HS-5 (cell line): ENCODE results near the gene OR56A3.

Experiments used
- DNase-seq: peaks from one replicate; pipeline ENCODE4 v3.0.0-alpha.2; 2012; ENCODE audit warnings: low read depth

OR56A3 gene

DNA sequence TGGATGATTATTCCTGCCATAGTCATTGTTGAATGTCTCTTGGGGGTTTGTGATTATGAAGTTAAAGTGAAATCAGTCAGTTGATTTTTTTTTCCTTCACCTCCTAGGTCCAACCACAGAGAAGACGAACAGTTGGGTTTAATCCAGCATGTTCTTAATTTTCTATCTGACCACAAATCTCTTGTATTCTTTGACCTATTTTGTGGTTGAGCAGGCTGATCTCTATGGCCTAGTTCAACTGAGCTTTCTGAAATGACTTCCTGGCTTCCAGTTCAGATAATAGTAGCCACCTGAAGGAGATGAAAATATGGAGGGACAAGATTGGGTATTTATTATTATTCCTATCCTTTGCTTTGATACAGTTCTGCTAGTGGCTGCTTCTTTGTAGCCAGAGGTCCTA, 31.5 kb downstream of the OR56A3 start:
- DNase-seq: no peak

DNA sequence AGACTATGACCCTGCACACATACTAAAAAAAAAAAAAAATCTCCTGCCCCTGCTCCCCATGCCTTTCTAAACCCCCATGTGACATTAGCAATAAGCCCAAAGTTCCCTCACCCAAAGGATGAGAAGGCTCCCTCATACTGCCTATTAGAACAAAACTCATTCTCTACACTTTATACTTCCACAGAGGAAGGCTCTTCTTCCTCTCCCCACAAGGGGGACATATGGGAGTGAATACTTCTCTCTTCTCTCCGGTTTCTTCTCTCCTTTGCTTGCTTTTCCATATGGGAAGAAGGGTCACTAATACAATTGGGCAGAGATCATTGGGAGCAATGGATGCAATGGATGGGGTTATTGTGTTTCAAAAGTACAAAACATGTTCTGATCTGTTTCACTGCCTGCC, 41.4 kb downstream of the OR56A3 start:
- DNase-seq: no peak

DNA sequence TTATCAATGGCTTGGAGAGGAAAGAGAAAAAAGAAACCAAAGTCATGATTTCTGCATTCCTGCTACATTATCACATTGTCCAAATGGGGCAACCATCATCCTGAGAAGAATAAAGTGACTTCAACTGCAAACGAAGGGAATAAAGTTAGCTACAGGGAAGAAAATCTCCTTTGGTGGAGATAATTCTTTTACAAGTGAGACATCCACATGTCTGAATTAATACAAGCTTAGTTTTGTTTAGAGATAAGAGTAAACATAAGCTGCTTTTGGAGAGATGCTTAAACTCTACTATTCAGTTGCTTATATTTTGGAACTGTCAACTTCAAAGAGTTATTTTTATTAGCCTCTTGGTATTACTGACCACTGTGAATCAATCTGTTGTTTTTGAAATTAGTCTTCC, 44.8 kb downstream of the OR56A3 start, which contains the start of gene OR52L1:
Gene OR52L1 (minus strand): TSS at position 101 of the 400 bp plus-strand sequence. CDS start 55 bp downstream, at position 46.
- DNase-seq: no peak

DNA sequence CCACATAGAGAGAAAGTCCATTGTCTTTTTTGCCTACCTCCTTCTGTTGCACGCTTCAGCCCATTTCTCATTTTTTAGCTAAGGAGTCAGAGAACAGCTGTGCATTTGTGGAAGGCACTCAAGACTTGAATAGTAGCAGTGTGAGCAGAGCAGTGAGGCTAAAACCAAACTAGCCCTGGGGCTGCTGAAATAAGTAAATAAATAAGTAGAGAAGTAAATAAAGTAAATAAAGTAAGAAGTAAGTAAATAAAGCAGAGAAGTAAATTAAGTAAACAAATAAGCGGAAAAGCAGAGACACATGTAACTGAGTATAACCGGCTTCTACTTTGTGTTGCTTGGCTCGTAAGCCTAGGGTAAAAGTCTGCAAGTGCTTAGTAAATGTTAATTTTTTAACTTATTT, 47.2 kb downstream of the OR56A3 start:
- no peak for DNase-seq

DNA sequence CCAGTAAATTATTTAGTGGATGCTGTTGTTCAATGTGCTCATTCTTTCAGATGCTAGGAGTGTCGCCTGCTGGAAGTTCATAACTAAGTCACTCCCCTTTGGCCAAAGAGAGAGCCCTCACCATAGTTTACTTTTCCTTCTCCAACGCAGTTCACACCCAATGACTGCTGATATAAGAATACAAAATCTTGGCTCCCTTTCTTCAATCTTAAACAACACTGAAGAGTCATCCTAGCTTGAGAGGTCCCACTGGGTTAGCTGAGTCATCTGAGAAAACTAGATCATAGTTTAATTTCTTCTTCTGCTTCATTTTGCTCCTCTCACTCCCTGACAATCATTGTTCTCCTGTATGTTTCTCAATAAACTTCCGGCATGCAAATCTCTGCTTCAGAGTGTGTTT, 50.1 kb downstream of the OR56A3 start:
- DNase-seq: peak; percentile 6

DNA sequence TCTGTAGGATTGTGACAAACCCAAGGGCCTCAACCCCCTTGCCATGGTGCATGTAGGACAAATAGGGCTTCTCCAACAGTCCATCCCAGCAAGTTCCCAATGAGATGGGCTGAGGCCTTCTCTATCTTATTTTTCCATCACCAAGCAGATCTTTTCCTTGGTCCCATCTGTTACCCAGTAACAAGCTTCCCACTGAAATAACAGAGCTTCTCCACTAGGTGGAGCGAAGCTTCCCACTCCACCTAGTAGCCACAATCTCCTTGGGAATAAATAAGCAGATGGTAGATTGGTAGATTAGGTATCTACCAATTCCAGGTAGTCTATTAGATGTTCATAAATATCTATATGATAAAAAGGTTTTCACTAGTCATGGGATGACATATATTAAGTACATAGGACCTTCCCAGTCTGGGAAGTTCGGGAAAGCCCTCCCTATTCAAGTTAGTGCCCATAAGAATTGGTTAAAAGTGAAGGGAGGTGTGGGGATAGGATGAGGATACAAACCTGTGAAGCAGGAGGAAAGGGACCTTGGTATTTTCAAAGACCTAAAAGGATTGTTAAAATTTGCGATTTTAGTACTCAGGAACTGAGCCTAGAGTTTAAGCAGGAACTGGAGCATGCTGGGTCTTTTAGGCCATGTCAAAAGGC, 50.7 kb downstream of the OR56A3 start:
- DNase-seq: peak; percentile 4

DNA sequence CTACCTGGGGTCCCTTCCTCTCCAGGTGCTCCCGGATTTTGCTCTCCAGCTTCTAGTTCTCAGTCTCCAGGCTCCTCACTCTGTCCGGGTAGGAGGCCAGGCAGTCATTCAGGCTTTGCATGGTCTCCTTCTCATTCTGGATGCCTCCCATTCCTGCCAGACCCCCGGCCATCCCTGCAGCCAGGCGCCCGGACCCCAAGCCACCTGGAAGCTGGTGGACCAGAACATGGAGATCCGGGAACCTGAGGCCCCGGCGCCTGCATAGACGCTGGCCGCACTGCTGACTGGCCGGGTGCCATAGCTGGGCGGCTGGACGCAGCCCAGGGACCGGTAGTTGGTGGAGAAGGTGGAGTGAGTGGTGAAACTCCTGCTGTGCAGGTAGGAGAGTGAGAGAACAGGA, 52.7 kb downstream of the OR56A3 start:
- DNase-seq: no peak
